ENCODE measurements around the gene CHMP2A.

- TF ChIP-seq CTCF (IDR thresholded peaks at IDR 0.05; ENCODE audit: low read depth, low read length, poor library complexity, severe bottlenecking), result no peak
- no peak for TF ChIP-seq EZH2phosphoT487 (IDR thresholded peaks at IDR 0.05; ENCODE audit: borderline replicate concordance, low read length)
These were observed 28.1 kb upstream of the CHMP2A start for GRCh38 chr19:58582985-58583384.

Measured in DOHH2 (cell line).